ENCODE results near the gene ORC3. TPM values are rescaled to one million over a fixed set of nuclear protein-coding genes. Genes with fewer than 3 reads are reported as not detected.
A peak's percentile ranks its signal among the peaks of the same experiment; 100 is the strongest.

Gene ORC3
- 25.7 TPM for polyA plus RNA-seq (2012; ENCODE audit: low read depth, missing spikeins)

DNA sequence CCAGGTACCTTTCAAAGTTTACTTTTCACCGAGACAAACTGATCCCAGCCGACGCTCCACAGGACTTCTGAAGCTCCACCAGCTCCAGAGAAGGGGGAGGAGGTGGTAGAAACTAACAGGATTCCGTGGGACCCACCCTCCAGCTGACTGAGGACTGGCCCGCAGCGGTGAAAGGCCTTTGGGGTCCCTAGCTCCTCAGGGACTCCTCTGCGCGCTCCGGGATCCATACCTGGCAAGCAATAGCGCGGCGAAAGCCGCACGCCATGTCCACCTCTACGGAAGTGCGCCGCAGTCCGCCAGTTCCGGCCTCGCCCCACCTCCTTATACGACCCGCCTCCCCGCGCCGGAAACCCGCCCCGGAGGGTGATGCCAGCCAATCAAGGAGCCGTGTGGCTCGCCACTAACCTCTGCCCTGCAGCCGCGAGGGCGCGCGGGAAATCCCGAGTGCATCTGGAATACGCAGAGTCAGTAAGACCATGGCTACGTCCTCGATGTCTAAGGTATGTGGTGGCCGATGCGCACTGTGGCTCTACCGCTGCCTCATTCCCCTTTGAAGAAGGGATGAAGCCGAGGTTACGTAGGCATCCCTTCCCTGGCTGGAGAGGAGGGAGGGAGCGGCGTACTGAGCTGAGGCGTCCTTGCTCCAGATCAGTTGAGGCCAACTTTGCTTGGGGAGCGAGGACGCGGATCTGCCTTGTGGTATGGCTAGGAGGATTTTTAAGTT lies at the start of gene ORC3, which contains the start of gene RARS2:
Gene ORC3, plus strand, starts transcription at position 443 of the 724 bp plus-strand sequence. Its CDS starts 34 bp downstream, at position 477.
Gene RARS2, minus strand, starts transcription at position 295 of the 724 bp plus-strand sequence. Its CDS starts 30 bp downstream, at position 265.
- TF ChIP-seq PAX5 (IDR thresholded peaks at IDR 0.05; ENCODE audit: insufficient read depth, low read length, severe bottlenecking), result no peak
- peak; percentile 94 for TF ChIP-seq POLR2A (IDR thresholded peaks at IDR 0.05; ENCODE audit: low read depth, low read length)
- peak; percentile 91 for TF ChIP-seq POLR2AphosphoS5 (IDR thresholded peaks at IDR 0.05; ENCODE audit: low read depth, low read length)
- peak; percentile 68 for TF ChIP-seq SPI1 (IDR thresholded peaks at IDR 0.05; ENCODE audit: low read depth, low read length)
- peak; percentile 84 for TF ChIP-seq TAF1 (IDR thresholded peaks at IDR 0.05; ENCODE audit: low read depth, low read length)
- TF ChIP-seq POU2F2 (IDR thresholded peaks at IDR 0.05; ENCODE audit: low read depth, low read length), result peak; percentile 68; the same call in 1 of the 2 replicates
- peak; percentile 98 for FAIRE-seq
- peak; percentile 84 for DNase-seq (ENCODE audit: insufficient read length, low spot score)

DNA sequence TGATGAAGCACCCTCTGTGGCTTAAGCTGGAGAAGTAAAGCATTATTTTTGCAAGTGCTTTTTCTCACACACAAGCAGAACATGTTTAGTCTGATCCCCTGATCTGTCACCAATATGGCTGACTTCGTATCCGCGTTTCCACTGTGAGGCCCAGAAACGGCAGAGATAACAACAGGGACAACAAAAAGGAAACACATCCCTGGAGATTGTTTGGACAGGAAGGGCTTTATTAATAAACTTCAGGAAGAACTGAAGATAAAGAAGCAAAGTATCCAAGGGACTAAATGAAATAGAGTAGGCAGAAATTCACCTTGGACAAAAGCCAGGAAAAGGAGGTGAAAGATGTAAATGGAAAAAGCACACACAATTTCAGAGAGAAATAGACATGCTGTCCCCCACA lies 49.4 kb upstream of the ORC3 start:
- DNase-seq (ENCODE audit: insufficient read length, low spot score), result no peak
- FAIRE-seq, result no peak
- TF ChIP-seq PAX5 (IDR thresholded peaks at IDR 0.05; ENCODE audit: insufficient read depth, low read length, severe bottlenecking), result no peak
- no peak for TF ChIP-seq POLR2AphosphoS5 (IDR thresholded peaks at IDR 0.05; ENCODE audit: low read depth, low read length)
- no peak for TF ChIP-seq POLR2A (IDR thresholded peaks at IDR 0.05; ENCODE audit: low read depth, low read length)
- no peak for TF ChIP-seq TAF1 (IDR thresholded peaks at IDR 0.05; ENCODE audit: low read depth, low read length)
- TF ChIP-seq POU2F2 (IDR thresholded peaks at IDR 0.05; ENCODE audit: low read depth, low read length), result no peak
- no peak for TF ChIP-seq SPI1 (IDR thresholded peaks at IDR 0.05; ENCODE audit: low read depth, low read length)

DNA sequence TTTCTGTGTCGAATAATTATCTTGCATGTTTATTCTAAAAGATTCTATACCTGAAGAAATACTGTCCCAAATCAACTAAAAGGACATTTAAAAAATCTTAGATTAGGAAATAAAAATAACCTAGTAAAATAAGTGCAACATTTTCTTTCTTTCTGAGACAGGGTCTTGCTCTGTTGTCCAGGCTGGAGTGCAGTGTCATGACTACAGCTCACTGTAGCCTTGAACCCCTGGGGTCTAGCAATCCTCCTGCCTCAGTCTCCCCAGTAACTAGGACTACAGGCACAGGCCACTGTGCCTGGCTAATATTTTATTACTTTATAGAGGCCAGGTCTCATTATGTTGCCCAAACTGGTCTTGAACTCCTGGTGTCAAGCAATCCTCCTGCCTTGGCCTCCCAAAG lies 48.9 kb upstream of the ORC3 start:
- FAIRE-seq, result no peak
- DNase-seq (ENCODE audit: insufficient read length, low spot score), result no peak
- TF ChIP-seq TAF1 (IDR thresholded peaks at IDR 0.05; ENCODE audit: low read depth, low read length), result no peak
- TF ChIP-seq POLR2AphosphoS5 (IDR thresholded peaks at IDR 0.05; ENCODE audit: low read depth, low read length), result no peak
- TF ChIP-seq POU2F2 (IDR thresholded peaks at IDR 0.05; ENCODE audit: low read depth, low read length), result no peak
- no peak for TF ChIP-seq SPI1 (IDR thresholded peaks at IDR 0.05; ENCODE audit: low read depth, low read length)
- TF ChIP-seq POLR2A (IDR thresholded peaks at IDR 0.05; ENCODE audit: low read depth, low read length), result no peak

DNA sequence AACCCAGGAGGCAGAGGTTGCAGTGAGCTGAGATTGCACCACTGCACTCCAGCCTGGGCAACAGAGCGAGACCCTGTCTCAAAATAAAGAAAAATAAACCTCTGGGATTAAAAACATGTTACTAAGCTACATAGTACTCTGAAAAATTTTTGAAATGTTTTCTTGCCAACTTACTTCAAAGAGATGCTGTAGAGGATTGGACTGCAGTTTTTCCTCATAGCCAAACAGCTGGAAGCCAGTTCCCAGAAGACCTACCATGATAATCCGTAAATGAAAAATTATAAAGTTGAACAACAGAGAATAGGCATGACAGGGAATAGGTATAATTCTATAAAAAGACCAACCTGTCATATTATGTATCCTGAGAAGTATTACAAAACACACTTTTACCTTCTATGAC lies 48.2 kb upstream of the ORC3 start:
- DNase-seq (ENCODE audit: insufficient read length, low spot score) (no peak), FAIRE-seq (no peak)
- TF ChIP-seq POLR2A (IDR thresholded peaks at IDR 0.05; ENCODE audit: low read depth, low read length) (no peak), POU2F2 (IDR thresholded peaks at IDR 0.05; ENCODE audit: low read depth, low read length) (no peak), TAF1 (IDR thresholded peaks at IDR 0.05; ENCODE audit: low read depth, low read length) (no peak), SPI1 (IDR thresholded peaks at IDR 0.05; ENCODE audit: low read depth, low read length) (no peak), POLR2AphosphoS5 (IDR thresholded peaks at IDR 0.05; ENCODE audit: low read depth, low read length) (no peak), PAX5 (IDR thresholded peaks at IDR 0.05; ENCODE audit: insufficient read depth, low read length, severe bottlenecking) (no peak)

DNA sequence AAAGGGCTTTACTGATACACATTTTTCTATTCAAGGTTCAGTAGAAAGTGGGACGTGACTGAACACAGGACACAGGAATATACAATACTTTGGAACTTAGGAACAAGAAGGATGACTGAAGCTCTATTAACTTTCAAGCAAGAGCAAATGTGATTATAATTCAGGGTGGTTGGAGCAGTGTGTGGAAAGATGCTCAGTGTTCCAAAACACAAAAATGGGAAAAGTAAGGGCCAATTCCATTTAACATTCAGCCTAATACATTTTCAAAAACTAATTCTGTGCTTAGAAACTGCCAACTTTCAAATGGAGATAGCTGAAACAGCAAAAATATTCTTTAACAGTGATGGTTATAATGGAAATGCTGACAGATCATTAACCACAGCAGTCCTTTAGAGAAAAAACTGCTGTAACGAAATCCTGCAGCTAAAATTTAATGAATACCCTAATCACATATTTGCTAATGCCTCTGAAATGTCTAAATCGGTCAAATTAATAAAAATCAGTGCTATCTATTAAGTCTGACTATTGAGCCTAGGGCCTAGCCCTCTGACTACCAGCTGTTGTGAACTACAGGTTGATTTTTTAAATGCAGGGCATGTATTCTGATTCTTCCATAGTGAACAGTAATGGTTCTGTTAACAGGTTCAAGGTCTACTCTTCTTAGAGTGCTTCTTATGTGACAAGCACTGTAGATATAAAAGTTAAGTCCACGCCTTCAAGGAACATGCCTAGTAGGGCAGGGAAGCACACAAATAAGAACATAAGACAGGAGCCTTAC lies 46.0 kb upstream of the ORC3 start:
- DNase-seq (ENCODE audit: insufficient read length, low spot score), result no peak
- no peak for TF ChIP-seq PAX5 (IDR thresholded peaks at IDR 0.05; ENCODE audit: insufficient read depth, low read length, severe bottlenecking)
- no peak for TF ChIP-seq TAF1 (IDR thresholded peaks at IDR 0.05; ENCODE audit: low read depth, low read length)
- no peak for TF ChIP-seq POLR2AphosphoS5 (IDR thresholded peaks at IDR 0.05; ENCODE audit: low read depth, low read length)
- peak; percentile 31 for FAIRE-seq

DNA sequence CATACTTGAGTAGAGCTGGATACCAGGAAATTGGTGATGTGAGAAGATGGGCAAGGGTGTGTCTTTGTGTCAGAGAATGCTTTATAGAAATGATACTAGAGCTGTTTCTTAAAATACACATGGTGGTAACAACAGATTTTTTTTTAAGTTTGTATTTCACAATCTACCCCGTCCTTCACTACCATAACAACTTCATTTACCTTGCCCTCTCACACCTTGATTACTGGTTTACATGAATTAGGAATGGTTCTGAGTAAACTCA lies 45.5 kb upstream of the ORC3 start:
- DNase-seq (ENCODE audit: insufficient read length, low spot score) (no peak), FAIRE-seq (no peak)
- TF ChIP-seq TAF1 (IDR thresholded peaks at IDR 0.05; ENCODE audit: low read depth, low read length) (no peak), POLR2AphosphoS5 (IDR thresholded peaks at IDR 0.05; ENCODE audit: low read depth, low read length) (no peak), POLR2A (IDR thresholded peaks at IDR 0.05; ENCODE audit: low read depth, low read length) (no peak), POU2F2 (IDR thresholded peaks at IDR 0.05; ENCODE audit: low read depth, low read length) (no peak), PAX5 (IDR thresholded peaks at IDR 0.05; ENCODE audit: insufficient read depth, low read length, severe bottlenecking) (no peak), SPI1 (IDR thresholded peaks at IDR 0.05; ENCODE audit: low read depth, low read length) (no peak)

DNA sequence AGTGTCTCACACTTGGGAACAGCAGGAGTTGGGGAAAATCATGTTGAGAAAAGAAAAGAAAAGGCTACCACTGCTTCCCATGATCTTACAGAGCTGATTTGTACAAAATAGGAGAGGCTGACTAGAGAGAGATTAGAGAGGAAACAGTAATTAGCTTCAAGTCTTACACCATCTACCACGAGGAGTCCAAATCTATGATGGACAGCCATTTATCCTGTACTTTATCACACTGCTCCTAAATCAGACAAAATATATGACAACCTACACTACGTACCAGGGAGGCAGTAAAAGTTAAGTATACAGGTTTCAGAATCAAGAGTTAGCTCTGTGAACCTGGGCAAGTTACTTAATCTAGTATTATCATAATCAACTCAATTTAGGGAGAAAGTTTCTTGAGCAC lies 38.1 kb upstream of the ORC3 start:
- peak; percentile 55 for FAIRE-seq

DNA sequence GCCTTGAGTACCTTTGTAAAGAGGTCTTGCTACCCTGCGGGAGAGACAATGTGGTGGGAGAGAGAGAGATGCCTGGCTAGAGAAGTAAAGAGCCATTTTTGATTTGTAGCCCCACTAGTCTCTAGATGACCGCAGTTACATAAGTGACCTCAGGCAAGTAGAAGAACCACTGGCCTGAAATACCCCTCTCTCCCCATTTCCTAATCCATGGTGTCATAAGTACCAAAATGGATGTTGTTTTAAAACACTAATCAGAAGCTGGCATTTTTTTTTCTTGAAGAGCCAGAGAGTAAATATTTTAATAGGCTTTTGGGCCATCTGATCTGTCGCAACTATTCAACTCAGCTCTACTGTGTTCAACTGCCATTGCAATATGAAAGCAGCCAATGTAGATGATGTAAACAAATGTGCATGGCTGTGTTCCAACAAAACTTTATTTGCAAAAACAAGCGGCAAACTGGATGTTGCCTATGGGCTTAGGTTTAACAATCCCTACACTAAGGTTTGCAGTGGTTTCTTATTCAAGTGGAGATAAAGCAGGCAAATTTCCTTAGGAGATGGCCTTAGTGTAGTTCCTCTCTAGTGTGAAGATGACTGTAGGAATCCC lies 36.7 kb upstream of the ORC3 start:
- FAIRE-seq (no peak), DNase-seq (ENCODE audit: insufficient read length, low spot score) (no peak)
- TF ChIP-seq TAF1 (IDR thresholded peaks at IDR 0.05; ENCODE audit: low read depth, low read length), result no peak
- no peak for TF ChIP-seq POLR2A (IDR thresholded peaks at IDR 0.05; ENCODE audit: low read depth, low read length)
- no peak for TF ChIP-seq PAX5 (IDR thresholded peaks at IDR 0.05; ENCODE audit: insufficient read depth, low read length, severe bottlenecking)
- TF ChIP-seq POU2F2 (IDR thresholded peaks at IDR 0.05; ENCODE audit: low read depth, low read length), result no peak
- no peak for TF ChIP-seq SPI1 (IDR thresholded peaks at IDR 0.05; ENCODE audit: low read depth, low read length)
- no peak for TF ChIP-seq POLR2AphosphoS5 (IDR thresholded peaks at IDR 0.05; ENCODE audit: low read depth, low read length)

More for the DNA sequence above, 38.1 kb upstream of the ORC3 start:
- DNase-seq (ENCODE audit: insufficient read length, low spot score), result no peak
- no peak for TF ChIP-seq SPI1 (IDR thresholded peaks at IDR 0.05; ENCODE audit: low read depth, low read length)

DNA sequence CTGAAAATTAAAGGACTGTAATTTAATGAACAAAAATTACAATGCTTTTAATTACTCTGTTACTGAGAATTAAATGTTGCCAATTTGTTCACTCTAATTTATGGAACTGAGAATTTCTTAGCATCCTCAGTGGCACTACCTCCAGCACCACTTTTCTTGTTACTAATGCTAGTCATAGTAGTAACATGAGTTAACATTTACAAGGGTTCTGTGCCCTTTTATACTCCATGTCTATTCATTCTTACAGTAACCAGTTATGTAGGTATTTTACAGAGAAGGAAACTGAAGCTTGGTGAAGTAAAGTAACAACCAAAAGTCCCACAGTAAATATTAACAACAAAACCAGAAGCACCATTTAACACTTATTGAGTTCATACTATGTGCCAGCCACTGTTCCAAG lies 34.4 kb upstream of the ORC3 start:
- FAIRE-seq, result no peak
- no peak for DNase-seq (ENCODE audit: insufficient read length, low spot score)
- TF ChIP-seq POU2F2 (IDR thresholded peaks at IDR 0.05; ENCODE audit: low read depth, low read length) (no peak), SPI1 (IDR thresholded peaks at IDR 0.05; ENCODE audit: low read depth, low read length) (no peak), POLR2AphosphoS5 (IDR thresholded peaks at IDR 0.05; ENCODE audit: low read depth, low read length) (no peak), PAX5 (IDR thresholded peaks at IDR 0.05; ENCODE audit: insufficient read depth, low read length, severe bottlenecking) (no peak), TAF1 (IDR thresholded peaks at IDR 0.05; ENCODE audit: low read depth, low read length) (no peak), POLR2A (IDR thresholded peaks at IDR 0.05; ENCODE audit: low read depth, low read length) (no peak)
